DMS53 treated with DMSO at 0.1 percent for 48 hours (cell line): ENCODE data around the gene SPAAR.

ENCODE experiments used
- DNase-seq: peaks from one replicate; lab custom pipeline; 2025; ENCODE audit not compliant: unreplicated experiment; lab: John Stamatoyannopoulos, UW

Gene SPAAR

DNA sequence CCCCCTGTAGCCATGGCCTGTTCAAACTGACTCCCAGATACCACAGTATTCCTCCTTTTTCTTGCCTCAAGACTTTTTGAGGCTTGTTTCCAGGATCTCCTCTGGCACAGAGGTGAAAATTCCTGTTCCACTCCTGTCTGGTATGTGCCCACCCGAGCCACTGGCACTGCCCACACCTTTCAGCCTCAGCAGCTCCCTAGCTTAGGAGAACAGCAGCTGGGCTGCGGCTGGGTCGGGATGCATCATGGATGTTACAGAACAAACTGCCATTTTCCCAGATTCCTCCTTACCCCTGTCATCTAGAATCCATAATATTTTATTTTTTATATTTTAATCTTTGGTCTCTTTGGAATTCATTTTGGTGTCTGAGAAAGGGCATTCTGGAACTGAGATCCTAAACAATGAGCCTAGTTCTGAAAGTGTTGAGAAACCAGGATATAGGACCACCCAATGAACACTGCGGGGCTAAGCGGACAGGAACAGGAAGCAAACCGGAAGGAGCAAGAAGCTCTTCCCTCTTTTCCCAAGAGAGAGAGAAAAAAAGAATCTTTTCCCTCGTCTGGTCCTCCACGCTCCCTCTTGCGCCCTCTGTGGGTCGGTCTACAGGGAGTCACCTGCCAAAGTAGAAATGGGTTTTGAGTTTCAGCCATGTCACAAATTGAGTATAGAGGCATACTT lies 36.2 kb downstream of the SPAAR start:
- DNase-seq, result peak; percentile 87

DNA sequence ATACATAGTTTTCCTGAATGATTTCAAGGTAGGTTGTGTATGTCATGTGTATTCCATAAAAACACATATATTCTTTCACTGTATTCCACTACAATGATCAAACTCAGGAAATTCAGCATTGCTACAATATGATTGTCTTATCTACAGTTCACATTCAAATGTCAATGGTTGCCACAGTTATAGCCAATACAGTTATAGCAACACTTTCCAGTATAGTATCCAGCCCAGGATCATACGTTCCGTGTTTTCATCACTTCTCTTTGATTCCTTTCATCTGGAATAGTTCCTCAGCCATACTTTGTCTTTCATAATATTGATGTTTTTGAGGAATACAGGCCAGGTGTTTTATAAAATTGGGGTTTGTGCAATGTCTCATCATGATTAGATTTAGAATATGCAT lies 39.2 kb downstream of the SPAAR start:
- no peak for DNase-seq

DNA sequence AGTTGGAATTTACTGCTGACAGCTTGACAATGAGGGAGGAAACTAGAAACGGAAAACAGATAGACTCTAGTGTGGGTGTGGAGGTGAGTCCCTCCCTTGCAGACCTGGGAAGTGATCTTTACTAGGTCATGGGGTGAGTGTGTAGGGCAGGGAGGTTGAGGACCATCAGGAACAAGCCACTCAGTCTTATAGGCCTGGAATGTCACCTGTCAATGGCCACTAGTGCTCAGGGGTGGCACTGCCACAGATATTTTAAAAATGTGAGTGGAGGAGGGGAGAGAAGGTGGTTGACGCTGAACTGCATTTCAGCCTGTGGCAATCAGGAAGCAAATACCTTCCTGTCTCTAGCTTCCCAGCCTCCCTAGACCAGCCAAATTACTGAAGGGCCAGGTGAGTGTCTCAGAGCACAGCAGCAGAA lies 39.6 kb downstream of the SPAAR start:
- no peak for DNase-seq

DNA sequence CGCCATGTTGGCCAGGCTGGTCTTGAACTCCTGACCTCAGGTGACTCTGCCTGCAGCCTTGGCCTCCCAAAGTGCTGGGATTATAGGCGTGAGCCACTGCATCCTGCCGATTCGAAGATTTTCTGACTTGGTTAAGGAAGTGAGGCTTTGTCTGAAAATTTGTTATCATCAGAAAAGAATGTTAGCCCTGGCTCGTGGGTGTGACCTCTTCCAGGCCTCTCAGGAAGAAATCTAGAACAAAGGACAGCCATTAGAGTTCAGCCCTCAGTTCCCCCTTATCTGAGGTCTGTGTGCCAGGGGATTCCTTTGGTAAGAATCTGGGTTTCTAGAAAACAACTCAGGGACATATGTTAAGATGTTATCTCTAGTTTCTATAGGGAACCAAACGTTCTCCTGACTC lies 42.4 kb downstream of the SPAAR start:
- no peak for DNase-seq

DNA sequence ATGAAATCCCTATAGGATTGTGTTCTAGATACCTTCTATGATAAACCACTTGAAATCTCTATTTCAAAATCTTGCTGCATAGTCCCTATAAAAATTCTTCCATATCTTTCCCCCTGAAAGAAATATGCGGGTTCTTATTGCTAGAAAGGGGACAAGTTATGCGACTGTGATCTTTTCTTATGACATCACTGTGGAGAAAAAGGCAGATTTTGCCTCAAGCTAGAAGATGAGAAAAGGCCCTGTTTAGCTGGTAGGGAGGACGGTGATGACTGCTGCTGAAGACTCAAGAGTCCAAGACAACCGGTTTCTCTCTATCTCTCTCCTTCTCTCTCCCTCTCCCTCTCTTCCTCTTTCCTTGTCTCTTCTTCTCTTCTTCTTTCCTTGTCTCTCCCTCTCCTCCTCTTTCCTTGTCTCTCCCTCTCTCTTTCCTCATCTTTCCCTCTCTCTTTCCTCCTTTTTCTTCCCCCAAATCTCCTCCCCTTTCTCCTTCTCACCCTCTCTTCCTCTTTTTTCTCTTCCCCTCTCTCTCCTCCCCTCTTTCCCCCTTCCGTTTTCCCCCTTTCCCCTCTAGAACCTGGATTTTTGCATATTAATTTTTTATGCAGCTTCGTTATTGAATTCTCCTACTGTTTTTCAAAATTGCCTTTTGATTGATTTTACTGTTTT lies 43.4 kb downstream of the SPAAR start:
- DNase-seq, result no peak

DNA sequence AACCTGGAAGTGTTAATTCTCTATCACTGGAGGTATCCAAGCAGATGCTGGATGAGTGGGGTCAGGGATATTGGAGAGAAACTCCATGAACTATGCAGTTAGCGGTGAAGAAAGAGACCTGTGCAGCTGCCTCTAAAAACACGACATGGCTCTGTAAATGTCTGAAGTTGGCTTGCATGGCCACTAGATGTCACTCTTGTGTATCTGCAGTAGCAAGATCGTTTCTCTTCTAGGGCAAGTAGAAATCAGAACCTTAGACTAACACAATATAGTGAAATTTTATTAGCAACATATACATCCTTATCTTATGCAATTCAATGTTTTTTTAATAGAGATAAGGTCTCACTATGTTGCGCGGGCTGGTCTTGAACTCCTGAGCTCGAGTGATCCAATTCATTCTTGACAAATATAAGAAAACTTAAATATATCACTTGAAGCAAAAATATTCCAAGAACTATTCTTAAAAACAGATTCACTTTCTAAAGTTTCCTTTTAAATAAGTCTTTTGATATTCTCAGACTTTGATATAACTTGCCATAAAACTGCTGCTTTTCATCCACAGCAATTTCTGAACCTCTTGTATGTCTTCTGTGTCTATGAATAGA lies 45.8 kb downstream of the SPAAR start:
- peak; percentile 61 for DNase-seq

DNA sequence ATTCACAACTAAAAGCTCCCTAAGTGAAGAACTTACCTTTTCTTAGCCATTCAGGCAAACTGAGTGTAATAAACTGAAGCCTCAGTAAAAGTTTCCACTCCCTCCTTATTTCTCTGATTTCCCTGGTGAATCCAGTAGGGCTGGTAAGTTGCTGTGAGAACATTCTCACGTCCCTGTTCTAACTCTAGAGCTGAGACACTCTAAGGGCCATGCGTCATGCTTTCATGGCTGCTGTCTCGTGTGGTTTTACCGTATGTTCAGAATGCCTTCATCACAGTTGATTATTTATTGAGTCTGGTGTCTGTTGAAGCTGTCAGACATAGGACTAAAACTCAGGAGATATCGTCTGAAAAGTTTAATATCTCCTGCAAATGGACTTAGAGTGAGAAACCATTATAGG lies 47.4 kb downstream of the SPAAR start:
- no peak for DNase-seq

DNA sequence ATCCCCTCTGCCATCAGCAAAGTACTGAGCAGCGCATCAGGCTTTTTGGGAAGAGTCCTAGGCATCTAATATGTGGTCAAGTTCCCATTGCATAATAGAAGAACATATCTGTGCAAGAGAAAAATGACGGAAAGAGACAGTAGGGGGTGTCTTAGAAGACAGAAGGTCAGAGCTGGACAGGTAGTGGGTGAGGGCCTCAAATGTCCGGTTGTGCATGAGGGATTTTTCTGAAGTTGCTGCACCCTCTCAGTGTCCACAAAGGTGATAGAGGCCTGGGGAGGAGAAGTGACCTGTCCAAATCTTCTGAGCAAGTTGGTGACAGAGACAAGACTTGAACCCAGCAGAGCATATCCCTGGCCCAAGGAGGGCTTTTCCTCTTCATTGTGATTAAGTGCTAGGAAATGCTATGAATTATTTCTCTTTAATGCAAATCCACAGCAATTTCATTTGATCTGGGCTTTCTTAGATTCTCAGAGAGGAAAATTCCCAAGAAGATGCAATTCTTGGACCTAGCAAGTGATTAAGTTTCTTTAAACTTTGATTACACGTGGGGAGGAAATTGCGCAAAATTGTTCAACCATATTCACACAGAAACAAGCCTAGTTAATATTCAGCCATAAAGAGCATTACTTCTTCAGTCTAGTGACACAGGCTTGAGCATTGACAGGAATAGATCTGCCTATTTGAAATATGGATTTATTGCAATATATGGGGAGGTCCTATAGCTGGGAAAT lies 49.0 kb downstream of the SPAAR start, which contains the start of gene OR2S2:
Gene OR2S2 (minus strand): TSS at position 51 of the 734 bp plus-strand sequence. CDS start 56 bp downstream, outside the sequence.
- no peak for DNase-seq

DNA sequence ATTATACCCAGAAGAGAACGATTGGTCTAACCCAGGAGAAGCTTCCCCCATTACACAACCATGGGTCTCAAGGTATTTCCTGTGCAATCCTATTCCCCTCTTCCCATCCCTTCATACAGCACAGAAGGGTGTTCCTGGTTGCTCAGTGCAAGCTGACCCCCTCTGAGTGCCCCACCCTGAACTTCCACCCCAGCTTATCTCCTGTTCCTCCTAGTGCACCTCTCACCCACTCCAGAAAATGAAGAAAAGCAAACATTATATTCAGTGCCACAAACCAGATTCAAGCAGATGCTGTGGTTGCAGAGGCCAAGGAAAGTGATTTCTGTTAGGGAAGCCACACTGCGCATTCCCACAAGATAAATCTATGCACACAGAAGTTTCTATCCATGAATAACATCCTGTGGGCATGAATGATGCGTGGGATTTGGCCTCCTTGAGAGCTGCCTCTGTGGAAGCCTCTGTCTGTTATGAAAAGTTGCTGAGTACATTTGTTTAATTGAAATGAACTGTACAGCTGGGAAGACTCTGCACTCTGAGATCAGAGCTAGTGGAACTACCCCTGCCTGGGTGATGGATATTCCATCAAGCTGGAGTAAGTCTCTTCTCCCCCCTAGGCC lies 50.9 kb downstream of the SPAAR start:
- no peak for DNase-seq
